PC-3 (cell line): ENCODE results near the gene LDLR. TPM values are rescaled to one million over a fixed set of nuclear protein-coding genes. Genes with fewer than 3 reads are reported as not detected.

ENCODE experiments used
- ATAC-seq: fragments of 200-7000 bp; cut with Tn5 transposase; 2 replicates; pipeline ENCODE4 v1.9.1; 2020; ENCODE audit warnings: mild to moderate bottlenecking, moderate library complexity
- BruUV-seq: library from RNA; stranded (reverse); fragments of 400-500 nt; replicated peaks from 2 replicates; lab custom pipeline; 2021; lab: Mats Ljungman, UMichigan
- CTCF ChIA-PET: fragments of 300-600 bp; sonication (Branson Sonifier 250); formaldehyde crosslinking; loops from one replicate; lab custom pipeline; 2022; ENCODE audit warnings: antibody characterized with exemption; lab: Charles Lee
- POLR2A ChIA-PET: fragments of 300-600 bp; sonication (Branson Sonifier 250); formaldehyde crosslinking; loops from one replicate; lab custom pipeline; 2022; ENCODE audit warnings: antibody characterized with exemption; ENCODE audit not compliant: unreplicated experiment; lab: Charles Lee
- DNase-seq: peaks from one replicate; pipeline ENCODE4 v3.0.0-alpha.2; 2015
- H2AFZ ChIP-seq: fragments of 300-600 bp; sonication (generic); 2 replicates; pipeline ENCODE4 v1.6.0; 2016; ENCODE audit warnings: antibody characterized with exemption, low read length
- H3F3A ChIP-seq: fragments of 300-600 bp; sonication (generic); one replicate; pipeline ENCODE4 v1.6.0; 2017; ENCODE audit warnings: antibody characterized with exemption, low read length, control low read depth, mild to moderate bottlenecking; ENCODE audit not compliant: unreplicated experiment
- H3K27ac ChIP-seq: fragments of 300-600 bp; sonication (generic); 2 replicates; pipeline ENCODE4 v1.5.1; 2016; ENCODE audit warnings: mild to moderate bottlenecking, low read length
- H3K27me3 ChIP-seq: fragments of 300-600 bp; sonication (generic); 2 replicates; pipeline ENCODE4 v1.6.1; 2016; ENCODE audit warnings: low read length, mixed read lengths
- H3K36me3 ChIP-seq: fragments of 300-600 bp; sonication (generic); 2 replicates; pipeline ENCODE4 v1.6.1; 2016; ENCODE audit warnings: low read depth, mixed run types, low read length, mixed read lengths
- H3K4me1 ChIP-seq: fragments of 300-600 bp; sonication (generic); 2 replicates; pipeline ENCODE4 v1.5.1; 2016; ENCODE audit warnings: low read length; ENCODE audit not compliant: insufficient read depth
- H3K4me2 ChIP-seq: fragments of 300-600 bp; sonication (generic); 2 replicates; pipeline ENCODE4 v1.6.0; 2016; ENCODE audit warnings: low read length
- H3K4me3 ChIP-seq: fragments of 300-600 bp; sonication (generic); 2 replicates; pipeline ENCODE4 v1.5.1; 2016; ENCODE audit warnings: mild to moderate bottlenecking, low read length, mixed read lengths
- H3K79me2 ChIP-seq: fragments of 300-600 bp; sonication (generic); 2 replicates; pipeline ENCODE4 v1.6.1; 2017; ENCODE audit warnings: low read length, mixed read lengths
- H3K9ac ChIP-seq: fragments of 300-600 bp; sonication (generic); 2 replicates; pipeline ENCODE4 v1.6.0; 2016; ENCODE audit warnings: mild to moderate bottlenecking, low read length
- H3K9me2 ChIP-seq: fragments of 300-600 bp; sonication (generic); replicated peaks from 2 replicates; pipeline ENCODE4 v1.6.1; 2016; ENCODE audit warnings: mixed run types, low read length, mixed read lengths
- H3K9me3 ChIP-seq: fragments of 300-600 bp; sonication (generic); 2 replicates; pipeline ENCODE4 v1.6.1; 2016; ENCODE audit warnings: low read length, mixed read lengths
- H4K20me1 ChIP-seq: fragments of 300-600 bp; sonication (generic); 2 replicates; pipeline ENCODE4 v1.6.1; 2016; ENCODE audit warnings: low read length, mixed read lengths
- CTCF ChIP-seq: fragments of 300-600 bp; sonication (generic); conservative IDR thresholded peaks from 2 replicates; pipeline ENCODE4 v1.5.1; 2017; ENCODE audit warnings: antibody characterized with exemption, low read depth, mild to moderate bottlenecking, low read length
- EZH2 ChIP-seq: fragments of 300-600 bp; sonication (generic); IDR thresholded peaks from one replicate; pipeline ENCODE4 v1.6.1; 2017; ENCODE audit warnings: antibody characterized with exemption, mild to moderate bottlenecking, low read length; ENCODE audit not compliant: unreplicated experiment
- EZH2phosphoT487 ChIP-seq: fragments of 300-600 bp; sonication (generic); IDR thresholded peaks from 2 replicates; pipeline ENCODE4 v1.6.1; 2018; ENCODE audit warnings: mild to moderate bottlenecking, antibody characterized with exemption, low read length, borderline replicate concordance
- intact Hi-C: fragments of 100-400 bp; cut with micrococcal nuclease; formaldehyde crosslinking; loops from 2 replicates; pipeline ENCODE4 v1.9.0; 2023
- total RNA-seq: library from RNA; depleted of rRNA; stranded (reverse); fragments of >200 nt; gene quantifications from 2 replicates; pipeline ENCODE4 v1.2.3, GENCODE V29; 2014

Gene LDLR
- total RNA-seq, 1 experiment from 2014 or later = 302 TPM

- no peak overlapping the region for H3K27ac ChIP-seq
- H3K27me3 ChIP-seq = no peaks in the 10 kb centered on the region
- POLR2A ChIA-PET = no interaction called here
- DNase-seq (no peak), ATAC-seq (no peak)
- intact Hi-C loops = no loop called here
- no peak overlapping the region for H3K4me3 ChIP-seq
- no peaks in the 10 kb centered on the region for H3K9me3 ChIP-seq
- no peaks in the 10 kb centered on the region for H3K79me2 ChIP-seq
- H3K4me2 ChIP-seq = no peak overlapping the region
- no peak overlapping the region for H2AFZ ChIP-seq
- H3F3A ChIP-seq = no peaks in the 10 kb centered on the region
- no peaks in the 10 kb centered on the region for H3K9me2 ChIP-seq
- TF ChIP-seq CTCF = no peak
- TF ChIP-seq EZH2 = no peak
- no peak for TF ChIP-seq EZH2phosphoT487
- H3K9ac ChIP-seq = no peak overlapping the region
- CTCF ChIA-PET = no interaction called here
- no peaks in the 10 kb centered on the region for H3K4me1 ChIP-seq
- H3K36me3 ChIP-seq = no peaks in the 10 kb centered on the region
- no TSS peak for BruUV-seq
- no peaks in the 10 kb centered on the region for H4K20me1 ChIP-seq
Observed at GRCh38 chr19:11078893-11079292, 10.4 kb upstream of the LDLR start.

- no peak overlapping the region for H3K9ac ChIP-seq
- H3K4me2 ChIP-seq = no peak overlapping the region
- peaks cover 3% of the 10 kb centered on the region for H3K4me1 ChIP-seq
- intact Hi-C loops = no loop called here
- H3K9me2 ChIP-seq = no peaks in the 10 kb centered on the region
- CTCF ChIA-PET = no interaction called here
- DNase-seq (no peak), ATAC-seq (no peak)
- BruUV-seq = no TSS peak
- no peak overlapping the region for H2AFZ ChIP-seq
- no peaks in the 10 kb centered on the region for H4K20me1 ChIP-seq
- no peaks in the 10 kb centered on the region for H3F3A ChIP-seq
- no peaks in the 10 kb centered on the region for H3K79me2 ChIP-seq
- H3K27me3 ChIP-seq = no peaks in the 10 kb centered on the region
- H3K4me3 ChIP-seq = no peak overlapping the region
- H3K36me3 ChIP-seq = no peaks in the 10 kb centered on the region
- no peaks in the 10 kb centered on the region for H3K9me3 ChIP-seq
- POLR2A ChIA-PET = interaction anchor here (0.6 kb wide), 1 partner anchor 135 kb away, joined by 3 read pairs; no protein-coding TSS in a partner anchor
- TF ChIP-seq CTCF (no peak), EZH2 (no peak), EZH2phosphoT487 (no peak)
- H3K27ac ChIP-seq = no peak overlapping the region
Observed at GRCh38 chr19:11079999-11080398, 9.3 kb upstream of the LDLR start.

GRCh38 chr19:11087870-11088505 lies 1.3 kb upstream of the LDLR start:
- ATAC-seq = no peak

More at GRCh38 chr19:11087870-11088505, 1.3 kb upstream of the LDLR start:
- Histone ChIP-seq H3K9ac (peak overlapping the region; percentile 98), H3F3A (peaks cover 9% of the 10 kb centered on the region), H2AFZ (no peak overlapping the region), H3K4me2 (peak overlapping the region; percentile 85), H3K4me3 (peak overlapping the region; percentile 89), H3K9me2 (no peaks in the 10 kb centered on the region), H3K9me3 (no peaks in the 10 kb centered on the region), H4K20me1 (peaks cover 13% of the 10 kb centered on the region), H3K36me3 (peaks cover 12% of the 10 kb centered on the region), H3K27me3 (no peaks in the 10 kb centered on the region), H3K4me1 (peaks cover 28% of the 10 kb centered on the region), H3K79me2 (peaks cover 36% of the 10 kb centered on the region), H3K27ac (peak overlapping the region; percentile 93)
- DNase-seq = no peak
- TF ChIP-seq EZH2 (no peak), EZH2phosphoT487 (no peak), CTCF (no peak)
- intact Hi-C loops = no loop called here
- no TSS peak for BruUV-seq
- POLR2A ChIA-PET = no interaction called here
- CTCF ChIA-PET = no interaction called here
